HL-60/S4 (cell line): ENCODE measurements around the gene DFFB.
"Not testable (repeated sequence)": the region's sequence is repeated elsewhere in the genome, so short reads cannot be mapped to it uniquely, and the experiment has no call there.

Experiments used
- in situ Hi-C: fragments of 300-500 bp; cut with MboI; formaldehyde crosslinking; loops from 2 replicates; pipeline ENCODE4 v1.14.3; 2022; ENCODE audit warnings: low sequenced_read_pairs

The DFFB gene

DNA sequence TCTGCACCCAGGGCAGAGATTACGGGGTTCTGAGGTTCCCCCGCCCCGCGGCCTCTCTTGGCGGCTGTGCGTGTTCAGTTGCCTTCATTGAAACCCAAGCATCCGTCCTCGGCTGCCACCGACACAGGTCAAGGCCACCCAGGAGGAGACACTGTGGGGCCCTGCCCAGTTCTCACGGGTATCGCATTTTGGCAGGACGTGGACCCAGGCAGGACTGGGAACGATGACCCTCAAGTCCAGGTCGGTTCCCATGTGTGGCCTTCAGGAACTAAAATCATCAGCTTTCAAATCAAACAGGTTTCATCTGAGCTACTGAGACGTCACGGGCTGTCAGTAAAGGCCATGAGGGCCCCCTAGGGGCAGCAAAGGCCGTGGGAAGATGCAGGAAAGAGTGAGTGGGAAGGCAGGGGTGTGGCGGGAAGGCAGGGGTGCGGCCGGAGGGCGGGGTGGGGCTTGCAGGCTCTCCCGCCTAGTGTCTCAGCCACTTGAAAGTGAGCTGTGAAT, 49.8 kb downstream of the DFFB start:
- in situ Hi-C loops: no loop called here

DNA sequence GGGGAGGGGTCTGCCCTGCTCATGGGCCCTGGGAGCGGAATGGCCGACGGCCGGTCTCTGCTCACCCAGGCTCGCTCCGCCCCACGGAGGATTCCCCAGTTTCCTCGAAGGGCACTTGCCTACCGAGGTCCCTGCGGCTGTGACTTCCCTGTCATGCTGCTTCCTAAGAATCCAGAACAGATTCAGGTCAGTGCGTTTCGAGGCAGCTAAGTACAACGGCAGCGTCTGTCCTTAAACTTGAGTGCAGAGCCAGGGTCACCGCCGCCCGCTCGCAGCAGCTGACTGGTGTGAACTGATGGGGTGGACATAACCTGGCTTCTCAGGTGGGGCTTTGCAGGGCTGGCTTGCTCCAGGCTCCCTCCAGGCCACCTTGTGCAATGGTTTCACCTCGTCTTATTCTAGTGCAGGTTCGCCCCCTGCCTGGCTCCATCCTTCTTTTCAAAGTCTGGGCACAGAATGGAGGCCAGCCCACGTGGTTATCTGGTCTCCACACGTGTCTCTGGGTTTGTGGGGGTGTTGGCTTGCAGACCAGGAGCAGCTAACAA, 50.4 kb downstream of the DFFB start:
- in situ Hi-C loops: no loop called here

DNA sequence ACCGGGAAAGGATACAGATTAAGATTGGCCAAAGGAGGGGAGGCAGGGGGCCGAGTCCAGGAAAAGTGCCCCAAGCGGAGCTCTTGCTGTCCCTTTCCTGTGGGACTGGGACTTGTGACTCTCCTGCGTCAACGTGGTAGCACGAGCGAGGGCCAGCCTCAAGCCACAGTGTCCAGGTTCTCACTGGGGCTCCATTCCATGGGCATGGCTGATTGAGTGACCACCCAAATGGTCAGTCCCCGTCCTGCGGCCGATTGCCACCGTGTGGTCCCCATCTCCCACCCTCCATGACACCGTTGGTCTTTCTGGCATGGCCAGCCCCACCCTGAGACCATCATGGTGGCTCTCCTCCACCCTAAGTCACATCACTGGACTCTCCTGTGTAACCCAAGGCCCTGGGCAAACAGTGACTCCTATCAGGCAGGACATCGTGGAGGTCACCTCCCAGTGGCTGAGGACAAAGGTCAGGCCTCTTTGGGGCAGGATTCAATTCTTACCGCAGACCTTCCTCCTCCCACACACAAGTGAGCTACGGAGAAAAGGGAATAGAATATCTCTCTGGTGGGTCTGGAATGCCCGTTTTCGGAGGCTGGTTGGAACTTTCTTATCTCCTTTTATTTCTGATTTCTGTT, 51.7 kb downstream of the DFFB start:
- in situ Hi-C loops: no loop called here

DNA sequence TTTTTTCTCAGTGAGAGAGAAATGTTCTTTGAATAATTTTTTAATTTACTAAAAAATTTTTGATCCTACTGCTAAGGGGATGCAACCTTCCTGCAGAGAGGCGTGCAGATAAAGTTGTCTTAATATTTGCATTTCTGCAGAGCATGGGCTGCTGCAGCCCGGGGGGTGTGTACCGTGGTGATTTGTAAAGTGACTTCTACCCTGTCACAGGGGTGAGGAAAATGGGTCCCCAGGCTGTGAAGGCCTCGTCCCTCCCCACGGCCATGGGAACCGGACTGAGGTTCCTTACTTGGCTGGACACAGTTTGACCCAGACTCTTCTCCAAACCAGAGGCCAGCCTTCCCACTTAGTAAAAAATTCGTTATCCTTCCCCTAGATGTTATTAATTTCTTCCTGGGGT, 52.3 kb downstream of the DFFB start:
- in situ Hi-C loops: no loop called here

DNA sequence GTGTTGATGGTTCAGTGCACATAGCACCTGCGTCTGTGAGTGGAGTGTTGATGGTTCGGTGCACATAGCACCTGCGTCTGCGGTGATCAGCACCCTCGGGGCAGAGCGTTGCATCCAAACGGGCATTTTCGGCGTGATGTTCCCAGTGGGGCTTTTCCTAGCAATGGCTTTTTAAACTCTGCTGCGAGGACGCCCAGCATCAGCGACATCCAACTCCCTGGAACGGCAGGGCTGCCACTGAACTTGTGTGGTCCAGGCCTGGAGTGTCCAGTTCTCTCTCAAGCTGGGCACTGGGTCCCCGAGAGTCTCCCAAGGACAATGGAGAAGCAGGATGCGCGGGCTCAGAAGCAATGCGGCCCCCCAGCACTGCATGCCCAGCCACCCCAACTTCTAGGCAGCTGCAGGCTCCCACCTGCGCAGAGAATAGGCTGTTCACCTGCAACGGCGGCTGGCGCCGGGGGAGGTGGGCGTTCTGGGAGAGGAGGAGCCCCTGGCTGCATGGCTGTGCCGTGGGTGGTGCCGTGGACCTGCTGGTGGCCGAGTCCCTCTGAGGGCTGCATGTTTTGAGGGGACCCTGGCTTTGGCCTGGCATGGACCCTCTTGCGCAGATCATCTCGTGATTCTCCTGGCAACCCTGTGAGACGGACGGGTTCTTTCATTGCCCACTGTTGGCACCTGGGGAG, 52.9 kb downstream of the DFFB start:
- in situ Hi-C loops: no loop called here

DNA sequence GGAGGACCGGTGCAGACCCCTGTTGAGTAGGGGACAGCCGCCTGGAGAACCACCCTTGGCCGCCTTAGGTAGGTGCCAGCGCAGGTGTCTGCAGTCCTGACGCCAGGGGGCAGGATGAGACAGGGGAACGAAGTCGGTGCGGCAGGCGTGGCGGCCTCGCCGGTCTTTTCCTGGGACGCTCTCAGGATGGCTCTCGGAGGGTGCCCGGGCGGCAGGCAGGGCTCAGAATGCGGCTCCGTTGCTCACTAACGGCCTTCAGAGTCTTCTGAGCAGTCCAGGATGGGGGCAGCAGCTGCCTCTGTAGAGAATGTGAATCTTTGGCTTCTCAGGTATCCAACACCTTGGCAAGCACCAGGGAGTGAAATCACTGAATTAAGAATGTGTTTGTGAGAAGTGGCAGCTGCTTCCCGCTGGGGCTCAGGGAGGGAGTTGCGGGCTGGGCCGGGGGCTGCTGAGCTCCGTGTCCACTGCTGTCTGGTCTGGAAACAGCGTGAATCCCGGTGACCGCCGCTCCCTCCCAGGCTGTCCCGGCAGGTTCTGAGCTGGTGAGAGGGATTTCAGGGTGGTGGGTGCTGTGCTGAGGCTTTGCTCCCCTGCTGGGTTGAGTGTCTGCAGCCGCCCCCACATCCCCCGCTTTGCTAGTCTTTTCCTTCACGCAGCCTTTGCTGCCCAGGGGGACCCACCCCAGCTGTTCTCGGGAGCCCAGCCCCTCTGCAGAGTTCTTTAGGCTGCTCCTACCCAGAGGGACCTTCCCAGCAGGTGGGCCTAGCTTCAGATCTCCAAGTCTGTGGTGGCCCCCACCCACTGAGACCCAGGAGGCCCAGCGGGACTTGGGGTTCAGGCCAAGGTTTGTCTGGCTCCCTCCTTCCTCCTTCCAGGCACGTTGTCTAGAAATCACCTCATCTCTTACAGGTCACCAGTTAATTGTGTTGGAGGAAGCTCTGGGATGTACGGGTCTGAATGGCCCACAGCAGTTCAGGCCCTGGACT, 53.9 kb downstream of the DFFB start:
- in situ Hi-C loops: no loop called here

DNA sequence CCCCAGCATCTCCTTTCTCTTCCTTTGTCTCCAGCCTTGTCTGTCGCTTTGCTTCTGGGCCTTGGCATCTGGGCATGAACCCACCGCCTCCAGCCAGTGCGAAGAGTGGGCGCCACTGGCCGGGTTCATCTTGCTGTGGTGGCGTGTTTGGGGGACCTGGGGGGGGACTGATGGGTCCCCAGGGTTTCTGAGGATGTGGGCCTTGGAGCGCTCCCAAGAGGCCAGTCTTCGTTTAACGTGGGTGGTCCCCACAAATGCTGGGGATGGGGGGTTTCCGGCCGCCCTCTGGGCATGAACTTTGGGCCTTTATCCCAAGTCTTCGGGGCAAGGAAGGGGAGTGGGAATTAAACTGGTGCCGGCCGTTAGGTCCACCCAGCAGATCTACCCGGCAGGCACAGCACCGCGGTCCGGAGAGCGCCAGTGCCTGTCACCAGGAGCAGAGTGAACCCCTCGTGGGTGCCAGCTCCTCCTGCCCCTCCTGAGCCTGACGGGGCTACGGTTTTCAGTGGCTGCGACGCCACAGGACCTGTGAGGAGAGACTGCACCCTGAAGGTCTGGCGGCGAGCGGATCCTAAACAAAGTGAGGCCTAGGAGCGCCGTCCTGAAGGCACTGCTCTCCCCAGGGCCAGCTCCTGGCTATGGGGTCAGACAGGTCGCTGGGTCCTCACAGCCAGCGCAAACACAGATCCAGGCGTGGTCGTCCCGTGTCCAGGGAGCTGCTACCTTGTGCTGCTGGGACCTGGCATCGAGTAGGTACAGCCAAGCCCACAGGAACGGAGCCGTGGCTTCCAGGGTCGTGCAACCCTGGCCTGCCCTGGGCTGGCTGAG, 54.9 kb downstream of the DFFB start:
- in situ Hi-C loops: no loop called here

DNA sequence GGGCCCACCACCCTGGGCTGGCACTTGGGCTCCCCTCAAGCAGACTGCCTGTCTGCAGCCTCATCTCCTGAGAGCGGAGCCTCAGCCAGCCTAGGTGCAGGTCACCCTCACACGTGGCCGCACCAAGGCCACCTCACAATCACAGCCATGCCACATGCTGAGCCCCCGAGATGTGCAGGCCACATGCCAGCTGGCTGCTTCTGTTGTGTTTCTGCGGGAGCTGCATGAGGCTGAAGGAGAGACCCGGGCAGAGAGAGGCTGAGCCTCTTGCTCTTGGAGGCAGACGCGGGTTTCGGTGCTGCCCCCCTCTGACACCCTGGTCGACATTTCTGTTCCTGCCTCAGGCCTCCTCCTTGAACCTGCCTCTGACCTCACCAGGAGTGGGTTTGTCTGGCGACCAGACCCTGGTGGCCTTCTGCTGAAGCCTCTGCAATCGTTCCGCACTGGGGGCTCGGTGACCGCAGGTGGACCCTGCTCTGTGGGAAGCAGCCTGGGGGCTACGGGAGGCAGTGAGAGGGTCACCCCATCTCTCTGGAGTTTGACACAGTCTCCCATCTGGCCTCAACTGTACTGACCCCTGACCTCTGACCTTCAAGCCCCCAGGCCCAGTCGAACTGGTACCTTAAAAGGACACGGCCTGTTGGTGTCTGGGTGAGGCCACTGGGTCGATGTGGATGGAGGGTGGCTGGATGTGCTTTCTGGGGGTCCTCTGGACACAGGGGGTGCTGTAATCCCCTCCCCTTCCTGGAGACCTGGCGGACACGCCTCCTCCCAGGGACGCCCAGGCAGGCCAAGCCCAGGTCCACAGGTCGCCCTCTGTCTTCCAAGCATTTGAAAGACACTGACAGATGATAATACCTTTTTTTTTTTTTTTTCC, 55.8 kb downstream of the DFFB start:
- in situ Hi-C loops: no loop called here

DNA sequence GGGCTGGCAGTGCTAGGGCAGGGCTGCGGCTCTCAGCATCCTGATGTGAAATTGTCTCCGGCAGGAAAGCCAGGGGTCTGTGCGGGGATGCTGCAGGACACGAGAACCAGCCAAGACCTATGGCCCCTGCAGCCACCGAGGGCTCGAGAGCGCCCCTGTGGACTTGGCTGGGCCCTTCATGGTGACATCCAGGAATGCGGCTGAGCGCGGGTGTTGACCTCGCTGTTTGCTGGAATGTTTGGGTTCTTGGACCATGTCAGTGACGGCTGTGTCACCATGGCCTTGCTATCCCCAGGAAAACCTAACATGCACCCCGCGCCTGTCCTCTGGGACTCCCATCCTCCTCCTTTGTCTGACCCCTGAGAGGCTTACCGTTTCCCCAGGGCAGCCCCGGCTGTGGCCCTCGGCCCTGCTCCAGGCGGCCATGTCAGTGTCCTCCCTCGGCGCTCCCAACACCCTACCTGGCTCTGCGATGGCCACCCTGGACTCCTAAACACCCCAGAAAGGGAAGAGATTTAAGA, 57.1 kb downstream of the DFFB start:
- in situ Hi-C loops: no loop called here

DNA sequence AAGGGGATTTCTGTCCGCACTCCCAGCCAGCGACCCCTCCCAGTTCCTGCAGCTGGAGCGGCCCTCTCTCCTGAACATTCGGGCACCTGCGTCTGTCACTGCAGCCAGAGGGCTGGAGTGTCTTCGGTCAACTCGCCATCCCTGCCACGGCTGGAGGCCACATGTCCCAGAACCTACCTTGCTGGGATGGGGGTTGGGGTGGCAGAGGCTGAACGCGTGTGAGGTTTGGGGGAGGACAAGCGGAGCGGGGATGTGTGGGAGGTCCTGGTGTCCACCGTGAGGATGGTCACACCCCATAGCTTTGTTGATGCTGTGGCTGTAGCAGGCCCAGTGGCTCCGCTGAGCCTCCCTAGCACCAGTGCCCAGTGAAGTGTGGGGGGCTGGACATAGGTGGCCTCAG, 57.6 kb downstream of the DFFB start:
- in situ Hi-C loops: no loop called here

DNA sequence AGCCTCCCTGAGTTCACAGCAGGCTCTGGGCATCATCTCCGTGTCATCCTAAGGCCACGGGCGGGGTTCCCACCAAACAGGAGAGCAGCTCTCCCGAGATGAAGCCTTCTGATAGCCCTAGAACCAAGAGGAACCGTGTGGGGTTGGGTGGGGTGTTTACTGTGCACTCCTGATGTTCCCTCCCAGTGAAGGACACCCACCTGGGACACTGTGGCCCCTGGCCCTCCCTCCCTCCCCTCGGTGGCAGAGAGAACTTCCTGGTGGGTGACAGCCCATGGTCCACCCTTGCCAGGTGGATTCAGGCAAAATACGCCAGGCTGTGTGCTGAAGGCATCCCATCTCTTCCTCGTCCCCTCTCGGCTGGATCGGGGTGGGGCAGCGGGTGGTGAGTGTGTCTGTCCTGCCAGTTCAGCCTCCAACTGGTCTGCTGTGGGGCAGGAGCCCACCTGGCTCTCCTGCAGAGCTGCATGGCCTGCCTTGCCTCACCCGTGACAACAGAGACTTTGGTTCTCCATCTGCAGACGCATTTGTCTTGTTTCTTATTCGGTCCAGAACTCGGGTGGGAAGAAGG, 58.4 kb downstream of the DFFB start:
- in situ Hi-C loops: no loop called here

DNA sequence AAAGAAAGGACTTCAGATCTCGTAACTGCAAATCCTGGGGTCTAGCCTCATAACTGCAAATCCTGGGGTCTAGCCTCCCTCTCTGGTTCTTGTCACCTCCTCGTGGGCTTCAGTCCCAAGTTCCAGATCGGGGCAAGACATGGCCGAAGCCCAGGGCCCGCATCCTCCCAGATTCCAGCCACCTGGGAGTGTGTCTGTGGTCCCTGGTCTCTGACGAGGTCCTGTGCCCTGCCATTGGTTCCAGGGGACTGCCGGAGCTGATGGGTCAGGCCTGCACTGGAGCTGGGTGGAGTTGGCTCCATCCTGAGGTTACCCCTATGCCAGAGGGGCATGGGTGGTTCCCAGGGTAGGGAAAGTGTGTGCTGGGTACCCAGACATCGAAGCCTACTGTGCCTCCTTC, 60.5 kb downstream of the DFFB start:
- in situ Hi-C loops: no loop called here

DNA sequence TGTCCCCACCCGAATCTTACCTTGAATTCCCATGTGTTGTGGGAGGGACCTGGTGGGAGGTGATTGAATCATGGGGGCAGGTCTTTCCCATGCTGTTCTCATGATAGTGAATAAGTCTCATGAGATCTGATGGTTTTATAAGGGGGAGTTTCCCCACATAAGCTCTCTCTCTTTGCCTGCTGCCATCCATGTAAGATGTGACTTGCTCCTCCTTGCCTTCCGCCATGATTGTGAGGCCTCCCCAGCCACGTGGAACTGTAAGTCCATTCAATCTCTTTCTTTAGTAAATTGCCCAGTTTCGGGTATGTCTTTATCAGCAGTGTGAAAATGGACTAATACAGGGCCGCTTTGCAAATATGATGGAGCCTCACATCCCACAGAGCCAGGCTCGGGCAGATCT, 61.1 kb downstream of the DFFB start:
- in situ Hi-C loops: not testable (repeated sequence)

DNA sequence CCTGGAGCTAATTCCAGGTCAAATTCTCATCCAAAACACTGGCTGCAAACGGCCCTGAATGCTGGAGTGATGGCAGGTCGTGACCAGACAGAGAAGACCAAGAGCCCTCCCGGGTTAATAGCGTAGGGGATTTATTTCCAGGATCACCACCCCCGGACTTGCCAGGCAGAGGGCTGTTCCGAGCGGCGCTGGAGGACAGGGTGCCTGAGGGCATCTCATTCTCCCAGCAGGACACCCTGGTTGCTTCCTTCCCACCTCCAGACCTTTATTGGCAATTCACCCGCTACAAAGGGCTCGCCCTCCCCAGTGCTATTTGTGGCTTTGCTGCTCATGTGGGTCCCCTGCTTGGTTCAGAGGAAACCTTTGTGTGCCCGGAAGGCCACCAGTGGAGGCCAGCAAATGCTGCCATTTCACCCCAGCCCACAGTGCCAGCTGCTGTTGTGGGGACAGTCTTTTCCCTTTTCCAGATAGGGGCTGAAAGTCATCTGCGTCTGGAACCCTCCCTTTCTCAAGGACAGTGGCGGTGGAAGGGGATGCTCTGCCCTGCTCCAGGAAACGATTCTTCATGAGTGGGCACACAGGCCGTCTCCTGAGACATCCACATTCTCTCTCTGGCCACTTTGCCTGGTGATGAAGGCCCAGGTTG, 61.8 kb downstream of the DFFB start:
- in situ Hi-C loops: no loop called here

DNA sequence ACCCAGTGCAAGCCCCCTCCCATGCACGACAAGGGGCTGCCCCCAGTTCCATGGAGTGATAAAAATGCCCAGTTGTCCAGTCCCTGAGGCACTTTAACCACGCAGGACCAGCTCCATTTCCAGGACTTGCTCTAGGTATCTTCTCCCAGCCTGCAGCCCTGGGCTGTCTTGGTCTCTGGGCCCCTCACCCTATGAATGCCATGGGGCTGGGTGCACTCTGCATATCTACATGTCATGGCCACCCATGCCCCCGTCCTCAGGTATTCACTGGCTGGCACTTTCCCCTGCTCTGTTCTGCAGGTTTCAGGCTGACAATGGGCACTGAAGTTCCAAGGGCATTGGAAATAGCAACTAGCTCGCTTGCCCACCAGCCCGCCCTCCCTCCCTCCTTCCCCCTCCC, 62.4 kb downstream of the DFFB start:
- in situ Hi-C loops: no loop called here

DNA sequence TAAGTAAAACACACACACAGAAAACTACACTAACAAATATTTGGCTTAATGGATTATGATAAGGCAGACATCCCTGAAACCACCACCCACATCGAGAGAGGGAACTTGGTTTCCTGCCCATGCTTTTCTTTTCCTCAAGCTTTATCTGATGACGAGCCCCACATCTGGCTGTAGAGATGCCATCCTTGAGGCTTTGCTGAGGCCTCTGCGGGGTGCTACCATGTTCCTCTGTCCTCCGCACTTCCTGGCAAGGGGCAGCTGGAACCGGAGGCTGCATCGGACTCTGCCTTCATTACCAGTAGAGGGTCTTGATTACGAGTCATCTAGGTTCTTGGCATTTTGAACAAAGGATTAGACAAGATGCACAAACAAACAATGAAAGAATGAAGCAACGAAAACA, 64.5 kb downstream of the DFFB start:
- in situ Hi-C loops: no loop called here

DNA sequence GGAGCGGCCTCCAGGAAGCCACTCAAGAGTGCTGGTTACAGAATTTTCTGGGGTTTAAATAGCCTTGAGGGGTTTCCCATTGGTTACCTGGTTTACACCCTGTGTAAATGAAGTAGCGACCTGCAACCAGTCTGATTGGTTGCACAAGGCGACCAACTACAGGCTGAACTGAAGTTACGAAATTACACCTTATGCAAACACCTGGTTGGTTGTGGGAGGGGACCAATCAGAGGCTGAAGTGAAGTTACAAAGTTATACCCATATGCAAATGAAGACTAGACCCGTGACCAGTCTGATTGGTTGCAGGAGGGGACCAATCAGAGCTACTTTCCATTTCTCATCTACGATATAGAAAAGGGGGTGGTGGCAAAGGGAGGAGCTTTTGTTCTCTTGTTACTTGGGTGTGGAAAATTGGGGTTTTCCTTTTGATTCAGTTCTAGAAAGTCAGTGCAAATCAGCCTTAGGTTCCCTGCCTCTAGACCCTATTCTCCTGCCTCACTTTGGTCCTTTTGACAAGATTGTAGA, 65.0 kb downstream of the DFFB start:
- in situ Hi-C loops: no loop called here

DNA sequence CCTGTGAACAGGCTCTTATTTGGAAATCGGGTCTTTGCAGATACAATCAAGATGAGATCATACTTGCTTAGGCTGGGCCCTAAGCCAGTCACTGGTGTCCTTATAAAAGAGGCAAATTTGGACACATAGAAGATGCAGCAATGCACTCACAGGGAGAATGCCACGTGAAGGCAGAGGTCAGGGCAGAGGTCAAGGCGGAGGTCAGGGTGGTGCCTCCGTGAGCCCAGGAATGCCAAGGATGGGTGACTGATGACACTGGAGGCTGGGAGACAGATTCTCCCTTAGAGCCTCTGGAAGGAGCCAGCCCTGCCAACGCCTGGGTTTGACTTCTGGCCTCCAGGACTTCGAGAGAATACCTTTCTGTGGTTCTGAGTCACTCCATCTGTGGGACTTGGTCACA, 65.6 kb downstream of the DFFB start:
- in situ Hi-C loops: no loop called here
